Activated CD8-positive, alpha-beta T cell treated with anti-CD3 and anti-CD28 coated beads for 36 hours (primary cell): Measurements from ENCODE around the gene SYS1. TPM values are rescaled to one million over a fixed set of nuclear protein-coding genes. Genes with fewer than 3 reads are reported as not detected.

Source experiments
- ATAC-seq: fragments of 200-7000 bp; cut with Tn5 transposase; one replicate; pipeline ENCODE4 v1.10.0; 2021; ENCODE audit warnings: mild to moderate bottlenecking, moderate library complexity
- CTCF ChIA-PET: fragments of 350-600 bp; sonication (Branson Sonifier 250); formaldehyde crosslinking; loops from one replicate; lab custom pipeline; 2021; ENCODE audit warnings: antibody characterized with exemption; lab: Charles Lee
- POLR2A ChIA-PET: fragments of 350-600 bp; sonication (Branson Sonifier 250); formaldehyde crosslinking; loops from one replicate; lab custom pipeline; 2021; ENCODE audit warnings: antibody characterized with exemption; lab: Charles Lee
- DNase-seq: peaks from one replicate; pipeline ENCODE4 v3.0.0-alpha.2; 2020
- H3K27ac Mint-ChIP-seq: one replicate; pipeline ENCODE4 v1.8.0; 2021; ENCODE audit warnings: mild to moderate bottlenecking, mixed read lengths
- H3K27me3 Mint-ChIP-seq: one replicate; pipeline ENCODE4 v1.8.0; 2021; ENCODE audit warnings: mixed read lengths
- H3K36me3 Mint-ChIP-seq: one replicate; pipeline ENCODE4 v1.8.0; 2021; ENCODE audit warnings: low read depth, mixed read lengths
- H3K4me1 Mint-ChIP-seq: one replicate; pipeline ENCODE4 v1.8.0; 2021; ENCODE audit warnings: low read depth, mixed read lengths
- H3K4me3 Mint-ChIP-seq: one replicate; pipeline ENCODE4 v1.8.0; 2021; ENCODE audit warnings: mild to moderate bottlenecking, moderate library complexity, mixed read lengths
- H3K9me3 Mint-ChIP-seq: one replicate; pipeline ENCODE4 v1.8.0; 2021; ENCODE audit warnings: mixed read lengths
- CTCF ChIP-seq: fragments of 200-600 bp; IDR thresholded peaks from one replicate; pipeline ENCODE4 v1.8.0; 2022; ENCODE audit warnings: antibody characterized with exemption, mild to moderate bottlenecking
- intact Hi-C: fragments of 100-400 bp; cut with micrococcal nuclease; formaldehyde crosslinking; loops from one replicate; pipeline ENCODE4 v1.10.0; 2022
- total RNA-seq, 2 experiments: library from RNA; stranded (reverse); gene quantifications; one replicate each; pipeline ENCODE4 v1.2.3, GENCODE V29; 2021

The SYS1 gene
- total RNA-seq, 2 experiments from 2014 or later = 19.6 to 20.7 TPM

GRCh38 chr20:45341939-45342854 is 20.8 kb upstream of the SYS1 start:
- peaks cover 13% of the 10 kb centered on the region for H3K36me3 Mint-ChIP-seq
- intact Hi-C loops = no loop called here
- TF ChIP-seq CTCF = no peak

GRCh38 chr20:45342855-45343531 is 20.0 kb upstream of the SYS1 start:
- TF ChIP-seq CTCF = no peak
- ATAC-seq = no peak
- POLR2A ChIA-PET = no interaction called here
- no peak overlapping the region for H3K27ac Mint-ChIP-seq
- no peak overlapping the region for H3K4me3 Mint-ChIP-seq
- H3K27me3 Mint-ChIP-seq = peaks cover 2% of the 10 kb centered on the region
- intact Hi-C loops = no loop called here
- H3K36me3 Mint-ChIP-seq = peaks cover 13% of the 10 kb centered on the region
- H3K9me3 Mint-ChIP-seq = no peaks in the 10 kb centered on the region
- H3K4me1 Mint-ChIP-seq = peaks cover 44% of the 10 kb centered on the region
- CTCF ChIA-PET = interaction anchor here (1.0 kb wide), 1 partner anchor 20 kb away, joined by 3 read pairs; the partner anchor contains the start of gene SYS1
- DNase-seq = no peak

More at GRCh38 chr20:45341939-45342854, 20.8 kb upstream of the SYS1 start:
- ChIA-PET POLR2A (no interaction called here), CTCF (interaction anchor here (1.0 kb wide), 2 partner anchors 19 to 23 kb away, joined by 3 read pairs; no protein-coding TSS in a partner anchor)
- Mint-ChIP-seq H3K27me3 (peaks cover 2% of the 10 kb centered on the region), H3K9me3 (no peaks in the 10 kb centered on the region), H3K27ac (no peak overlapping the region), H3K4me3 (no peak overlapping the region), H3K4me1 (peaks cover 39% of the 10 kb centered on the region)
- ATAC-seq (no peak), DNase-seq (no peak)

- TF ChIP-seq CTCF = no peak
- Mint-ChIP-seq H3K27ac (no peak overlapping the region), H3K4me1 (peaks cover 44% of the 10 kb centered on the region), H3K9me3 (no peaks in the 10 kb centered on the region), H3K27me3 (peaks cover 2% of the 10 kb centered on the region), H3K36me3 (peaks cover 13% of the 10 kb centered on the region), H3K4me3 (no peak overlapping the region)
- intact Hi-C loops = no loop called here
- CTCF ChIA-PET = interaction anchor here (1.0 to 1.1 kb wide), 2 partner anchors 20 to 53 kb away, joined by 3 to 4 read pairs; partner anchors contain the start of gene SYS1
- DNase-seq = no peak
- no peak for ATAC-seq
- POLR2A ChIA-PET = no interaction called here
These were observed 19.3 kb upstream of the SYS1 start for GRCh38 chr20:45343532-45344167.

GRCh38 chr20:45344168-45344860 is 18.6 kb upstream of the SYS1 start:
- Mint-ChIP-seq H3K27me3 (peaks cover 2% of the 10 kb centered on the region), H3K9me3 (no peaks in the 10 kb centered on the region), H3K27ac (no peak overlapping the region), H3K4me1 (peaks cover 44% of the 10 kb centered on the region), H3K36me3 (peaks cover 12% of the 10 kb centered on the region), H3K4me3 (no peak overlapping the region)
- ChIA-PET POLR2A (no interaction called here), CTCF (interaction anchor here (1.0 to 1.1 kb wide), 2 partner anchors 19 to 54 kb away, joined by 3 to 4 read pairs; partner anchors contain the start of gene SYS1)
- intact Hi-C loops = no loop called here
- ATAC-seq (no peak), DNase-seq (peak; percentile 30)
- TF ChIP-seq CTCF = no peak
